Keratinocyte (primary cell): ENCODE measurements around the gene FARP2. TPM values are rescaled to one million over a fixed set of nuclear protein-coding genes. Genes with fewer than 3 reads are reported as not detected.
A peak's percentile ranks its signal among the peaks of the same experiment; 100 is the strongest.

Source experiments
- DNase-seq: peaks from one replicate; pipeline ENCODE4 v3.0.0-alpha.2; 2011; ENCODE audit warnings: low read depth, missing footprints, low spot score
- FAIRE-seq: peaks from 2 replicates; lab custom pipeline; 2011; peaks lifted over from hg19 to GRCh38; lab: Jason Lieb, UNC
- H2AFZ ChIP-seq: 2 replicates; pipeline ENCODE4 v1.6.0; 2012; ENCODE audit warnings: low read length, control low read depth, inconsistent platforms; ENCODE audit not compliant: control insufficient read depth
- H3K27ac ChIP-seq: 2 replicates; pipeline ENCODE4 v1.5.1; 2011; ENCODE audit warnings: low read length; ENCODE audit not compliant: control insufficient read depth, insufficient read depth
- H3K27me3 ChIP-seq: 3 replicates; pipeline ENCODE4 v1.6.0; 2011; ENCODE audit warnings: low read length; ENCODE audit not compliant: control insufficient read depth, insufficient read depth; ENCODE audit errors: extremely low read depth
- H3K36me3 ChIP-seq, 2 experiments: 2 replicates in 1 of 2; 3 replicates in 1 of 2; pipeline ENCODE4 v1.5.1; 2011; ENCODE audit warnings: low read length in 2 of 2, mild to moderate bottlenecking in 1 of 2; ENCODE audit not compliant: control insufficient read depth in 2 of 2, insufficient read depth in 2 of 2; ENCODE audit errors: extremely low read depth in 1 of 2
- H3K4me1 ChIP-seq: 3 replicates; pipeline ENCODE4 v1.5.1; 2011; ENCODE audit warnings: low read length; ENCODE audit not compliant: control insufficient read depth, insufficient read depth; ENCODE audit errors: extremely low read depth
- H3K4me2 ChIP-seq: 3 replicates; pipeline ENCODE4 v1.6.0; 2011; ENCODE audit warnings: low read depth, low read length; ENCODE audit not compliant: control insufficient read depth, insufficient read depth; ENCODE audit errors: extremely low read depth
- H3K4me3 ChIP-seq, 3 experiments: fragments of 200-600 bp in 1 of 3; sonication (generic) in 1 of 3; 2 replicates in 2 of 3; 3 replicates in 1 of 3; pipeline ENCODE4 v1.5.1; 2011 to 2016; ENCODE audit warnings: low read length in 3 of 3, mild to moderate bottlenecking in 3 of 3, control low read depth in 2 of 3, inconsistent platforms in 1 of 3, low read depth in 1 of 3, mixed read lengths in 1 of 3, mixed run types in 1 of 3, moderate library complexity in 1 of 3; ENCODE audit not compliant: control insufficient read depth in 2 of 3, insufficient read depth in 2 of 3; ENCODE audit errors: extremely low read depth in 1 of 3
- H3K79me2 ChIP-seq: 2 replicates; pipeline ENCODE4 v1.6.0; 2012; ENCODE audit warnings: low read length; ENCODE audit not compliant: control insufficient read depth, insufficient read depth
- H3K9ac ChIP-seq: 3 replicates; pipeline ENCODE4 v1.6.0; 2011; ENCODE audit warnings: low read length; ENCODE audit not compliant: control insufficient read depth, insufficient read depth; ENCODE audit errors: extremely low read depth
- H3K9me1 ChIP-seq: 3 replicates; pipeline ENCODE4 v1.6.0; 2011; ENCODE audit warnings: low read length; ENCODE audit not compliant: control insufficient read depth, insufficient read depth; ENCODE audit errors: extremely low read depth
- H3K9me3 ChIP-seq: 2 replicates; pipeline ENCODE4 v1.5.1; 2012; ENCODE audit warnings: low read depth, low read length; ENCODE audit not compliant: control insufficient read depth
- H4K20me1 ChIP-seq: 3 replicates; pipeline ENCODE4 v1.6.0; 2011; ENCODE audit warnings: low read length; ENCODE audit not compliant: control insufficient read depth, insufficient read depth; ENCODE audit errors: extremely low read depth
- EZH2 ChIP-seq: IDR thresholded peaks from one replicate; pipeline ENCODE4 v1.6.1; 2012; ENCODE audit warnings: inconsistent platforms, mild to moderate bottlenecking, low read length, moderate library complexity
- dilution Hi-C: fragments of 300-500 bp; cut with MboI; formaldehyde crosslinking; loops from one replicate; pipeline ENCODE4 v1.7.0; 2020; ENCODE audit warnings: low sequenced_read_pairs; ENCODE audit not compliant: extremely low pct_ligation_motif_present
- polyA plus RNA-seq, 5 experiments: library from polyadenylated mRNA; depleted of rRNA in 3 of 5; stranded (reverse) in 3 of 5; stranded (forward) in 1 of 5; unstranded in 1 of 5; fragments of >200 nt; gene quantifications; 1 replicate in 1 of 5; 2 replicates in 3 of 5; 3 replicates in 1 of 5; pipeline versions ENCODE4 v1.2.1 to v1.2.3, GENCODE V29; 2011 to 2012; ENCODE audit warnings: missing spikeins in 2 of 5, low read depth in 1 of 5, low replicate concordance in 1 of 5
- TF ChIP-seq, protein P1 (sequence below), 3 experiments: IDR thresholded peaks in 1 of 3; conservative IDR thresholded peaks in 1 of 3; optimal IDR thresholded peaks in 1 of 3; 2 replicates in 2 of 3; 3 replicates in 1 of 3; pipeline versions ENCODE3 to v1.5.1; 2011; ENCODE audit warnings: low read length in 3 of 3, mild to moderate bottlenecking in 3 of 3, moderate library complexity in 2 of 3, control low read depth in 1 of 3, inconsistent platforms in 1 of 3; ENCODE audit not compliant: insufficient read depth in 2 of 3; ENCODE audit errors: extremely low read depth in 1 of 3

Gene FARP2
- polyA plus RNA-seq, 1 donor (not counting 4 experiments of a cell fraction or from before 2014, with no cell fraction given), result 39.3 TPM

- no peak overlapping the region for H3K27ac ChIP-seq
- H3K4me2 ChIP-seq, result no peak overlapping the region
- H3K36me3 ChIP-seq, result peaks cover 4 to 7% of the 10 kb centered on the region in 2 experiments
- peaks cover 27% of the 10 kb centered on the region for H3K4me1 ChIP-seq
- H3K9ac ChIP-seq, result no peak overlapping the region
- DNase-seq (no peak), FAIRE-seq (no peak)
- no peaks in the 10 kb centered on the region for H3K9me3 ChIP-seq
- H4K20me1 ChIP-seq, result peaks cover 3% of the 10 kb centered on the region
- no peak overlapping the region for H2AFZ ChIP-seq
- TF ChIP-seq, protein P1, sequence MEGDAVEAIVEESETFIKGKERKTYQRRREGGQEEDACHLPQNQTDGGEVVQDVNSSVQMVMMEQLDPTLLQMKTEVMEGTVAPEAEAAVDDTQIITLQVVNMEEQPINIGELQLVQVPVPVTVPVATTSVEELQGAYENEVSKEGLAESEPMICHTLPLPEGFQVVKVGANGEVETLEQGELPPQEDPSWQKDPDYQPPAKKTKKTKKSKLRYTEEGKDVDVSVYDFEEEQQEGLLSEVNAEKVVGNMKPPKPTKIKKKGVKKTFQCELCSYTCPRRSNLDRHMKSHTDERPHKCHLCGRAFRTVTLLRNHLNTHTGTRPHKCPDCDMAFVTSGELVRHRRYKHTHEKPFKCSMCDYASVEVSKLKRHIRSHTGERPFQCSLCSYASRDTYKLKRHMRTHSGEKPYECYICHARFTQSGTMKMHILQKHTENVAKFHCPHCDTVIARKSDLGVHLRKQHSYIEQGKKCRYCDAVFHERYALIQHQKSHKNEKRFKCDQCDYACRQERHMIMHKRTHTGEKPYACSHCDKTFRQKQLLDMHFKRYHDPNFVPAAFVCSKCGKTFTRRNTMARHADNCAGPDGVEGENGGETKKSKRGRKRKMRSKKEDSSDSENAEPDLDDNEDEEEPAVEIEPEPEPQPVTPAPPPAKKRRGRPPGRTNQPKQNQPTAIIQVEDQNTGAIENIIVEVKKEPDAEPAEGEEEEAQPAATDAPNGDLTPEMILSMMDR (optimal IDR thresholded peaks at IDR 0.05 in 1 of 3, IDR thresholded peaks at IDR 0.05 in 1 of 3, conservative IDR thresholded peaks at IDR 0.05 in 1 of 3; ENCODE audit: extremely low read depth in 1 of 3, insufficient read depth in 2 of 3, low read length in 3 of 3), result no peak
- TF ChIP-seq EZH2, result no peak
- no peak overlapping the region for H3K4me3 ChIP-seq
- dilution Hi-C loops, result no loop called here
- H3K79me2 ChIP-seq, result peaks cover 11% of the 10 kb centered on the region
- H3K27me3 ChIP-seq, result no peaks in the 10 kb centered on the region
- H3K9me1 ChIP-seq, result peaks cover 6% of the 10 kb centered on the region
Observed at GRCh38 chr2:241386519-241386918, 30.4 kb downstream of the FARP2 start.

GRCh38 chr2:241389697-241390096 is 33.6 kb downstream of the FARP2 start:
- H2AFZ ChIP-seq, result no peak overlapping the region
- H3K27me3 ChIP-seq, result no peaks in the 10 kb centered on the region
- no peaks in the 10 kb centered on the region for H3K9me3 ChIP-seq
- peak overlapping the region; percentile 15 for H3K4me2 ChIP-seq
- FAIRE-seq, result no peak
- peaks cover 21% of the 10 kb centered on the region for H3K4me1 ChIP-seq
- peaks cover 6% of the 10 kb centered on the region for H3K9me1 ChIP-seq
- no peak for DNase-seq
- H3K9ac ChIP-seq, result no peak overlapping the region
- H3K27ac ChIP-seq, result no peak overlapping the region
- H3K36me3 ChIP-seq, result no peaks in the 10 kb centered on the region
- no peak overlapping the region for H3K4me3 ChIP-seq
- dilution Hi-C loops, result no loop called here
- H4K20me1 ChIP-seq, result peaks cover 3% of the 10 kb centered on the region
- TF ChIP-seq EZH2, result no peak
- TF ChIP-seq, protein P1 (optimal IDR thresholded peaks at IDR 0.05 in 1 of 3, IDR thresholded peaks at IDR 0.05 in 1 of 3, conservative IDR thresholded peaks at IDR 0.05 in 1 of 3; ENCODE audit: extremely low read depth in 1 of 3, insufficient read depth in 2 of 3, low read length in 3 of 3), result no peak
- H3K79me2 ChIP-seq, result peaks cover 2% of the 10 kb centered on the region
